HG03045 (cell line): ENCODE measurements around the gene TMEM19.
A peak's percentile ranks its signal among the peaks of the same experiment; 100 is the strongest.

ENCODE experiments used
- ATAC-seq: cut with Tn5 transposase; IDR thresholded peaks from one replicate; pipeline ENCODE4 v1.9.1; 2021; ENCODE audit warnings: mild to moderate bottlenecking, moderate library complexity; ENCODE audit not compliant: unreplicated experiment

The TMEM19 gene

DNA sequence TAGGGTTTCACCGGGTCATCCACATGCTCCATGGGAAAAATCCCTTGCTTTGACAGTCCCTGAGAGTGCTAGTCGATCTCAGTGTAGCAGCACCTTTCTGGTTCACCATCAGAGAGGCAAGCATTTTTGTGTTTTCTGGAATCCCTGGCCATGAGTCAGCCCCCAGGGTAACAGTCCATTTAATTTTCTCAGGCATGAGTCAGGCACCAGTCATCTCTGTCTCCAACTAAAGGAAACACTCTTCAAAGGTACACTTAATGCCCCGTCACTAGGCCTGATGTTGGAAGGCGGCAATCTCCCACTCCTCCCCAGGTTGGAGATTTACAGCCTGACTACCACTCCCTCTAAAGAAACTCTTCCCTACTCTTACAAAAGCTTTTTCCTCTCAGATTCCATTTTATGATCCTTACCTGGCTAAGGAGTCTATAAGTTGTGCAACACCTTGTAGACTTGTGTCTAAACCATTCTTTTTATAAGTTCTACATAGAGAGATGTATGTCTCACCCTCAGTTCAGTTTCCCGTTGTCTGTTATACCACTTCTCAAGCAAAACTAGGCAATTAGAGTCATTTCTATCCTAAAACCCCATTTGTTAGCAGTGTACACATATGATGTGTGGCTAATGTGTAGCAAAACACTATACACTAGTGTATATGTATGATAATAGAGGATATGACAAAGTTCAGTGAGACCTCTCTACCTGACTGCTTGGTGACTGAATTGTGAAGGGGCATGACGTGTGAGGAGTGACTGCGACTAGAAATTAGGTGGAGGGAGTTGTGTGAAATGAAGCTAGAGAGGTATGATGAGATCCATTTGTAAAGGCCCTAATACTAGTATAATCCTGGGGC is 24.6 kb downstream of the TMEM19 start:
- ATAC-seq: no peak

DNA sequence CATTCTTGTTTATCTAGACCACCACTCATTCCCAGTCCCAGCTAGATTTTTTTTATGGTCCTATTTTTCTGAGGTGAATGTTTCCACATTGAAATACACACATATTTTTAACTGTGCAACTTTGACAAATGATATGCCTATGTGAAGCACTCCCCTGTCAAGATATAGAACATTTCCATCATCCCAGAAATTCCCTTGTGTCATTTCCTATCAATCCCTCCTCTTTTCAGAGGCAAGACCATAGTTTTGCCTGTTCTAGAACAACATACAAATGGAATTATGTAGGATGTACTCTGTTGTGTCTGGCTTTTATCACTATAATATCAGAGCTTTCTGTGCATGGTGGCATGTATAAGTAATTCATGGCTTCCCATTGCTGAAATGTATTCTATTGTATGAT is 32.7 kb downstream of the TMEM19 start:
- no peak for ATAC-seq

DNA sequence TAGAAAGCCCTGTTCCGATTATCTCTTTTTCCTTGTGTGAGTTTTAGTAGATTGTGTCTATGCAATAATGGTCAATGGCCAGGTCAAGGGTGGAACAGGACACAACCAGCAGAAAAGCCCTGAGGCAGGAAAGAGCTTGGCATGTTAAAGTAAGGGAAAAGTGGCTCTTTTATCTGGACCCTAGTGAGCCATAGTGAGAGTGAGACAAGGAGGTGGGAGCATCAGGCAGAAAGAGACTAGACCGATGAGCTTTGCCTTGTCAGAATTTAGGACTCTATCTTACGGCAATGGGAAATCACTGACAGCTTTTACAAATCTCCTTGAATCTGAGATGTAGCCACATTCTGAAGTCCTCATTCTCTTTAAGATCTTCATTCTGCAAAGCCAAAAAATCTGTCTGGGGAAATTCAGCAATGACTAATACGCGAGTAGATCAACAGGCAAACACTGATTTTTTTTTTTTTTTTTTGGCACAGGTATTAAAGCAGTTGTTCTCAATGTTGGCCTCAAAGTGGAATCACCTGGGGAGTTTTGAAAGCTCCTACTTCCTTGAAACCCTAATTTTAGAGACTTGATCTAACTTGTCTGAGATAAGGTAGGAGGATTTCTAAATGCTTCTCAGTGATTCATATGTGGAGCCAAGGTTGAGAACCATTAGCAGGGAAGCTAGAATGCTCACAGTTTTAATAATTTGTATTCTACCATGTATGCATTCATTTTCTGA is 33.9 kb downstream of the TMEM19 start:
- ATAC-seq: no peak

DNA sequence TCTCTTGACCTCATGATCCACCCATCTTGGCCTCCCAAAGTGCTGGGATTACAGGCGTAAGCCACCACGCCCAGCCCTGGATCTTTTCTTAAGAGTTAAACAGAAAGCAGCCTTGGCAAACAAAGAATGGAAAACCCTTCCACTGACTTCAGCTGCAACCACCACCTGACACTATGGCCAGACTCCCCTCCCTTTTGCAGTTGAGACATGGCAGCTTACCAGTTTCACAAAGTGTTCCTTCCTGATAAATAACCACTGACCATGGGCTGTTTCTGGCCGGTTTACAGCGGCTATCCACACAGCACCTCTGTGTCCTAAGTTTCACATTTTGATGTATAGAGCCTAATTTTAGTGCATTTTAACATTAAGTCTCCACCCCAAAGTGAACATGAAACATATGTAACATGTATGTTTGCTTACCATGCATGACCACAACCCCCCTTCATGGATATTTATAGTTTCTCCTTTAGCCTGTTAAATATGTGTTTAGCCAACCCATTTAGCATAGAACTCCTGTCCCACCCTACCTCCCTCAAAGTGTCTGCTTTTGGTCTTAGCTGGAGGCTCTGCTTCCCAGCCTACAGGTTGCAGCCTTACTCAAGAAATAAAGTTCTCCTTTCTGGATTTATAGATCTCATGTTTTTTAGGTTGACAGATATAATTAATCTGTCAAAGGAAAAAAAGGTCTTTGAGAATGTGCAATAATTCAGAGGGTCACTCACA is 36.1 kb downstream of the TMEM19 start:
- ATAC-seq: no peak

DNA sequence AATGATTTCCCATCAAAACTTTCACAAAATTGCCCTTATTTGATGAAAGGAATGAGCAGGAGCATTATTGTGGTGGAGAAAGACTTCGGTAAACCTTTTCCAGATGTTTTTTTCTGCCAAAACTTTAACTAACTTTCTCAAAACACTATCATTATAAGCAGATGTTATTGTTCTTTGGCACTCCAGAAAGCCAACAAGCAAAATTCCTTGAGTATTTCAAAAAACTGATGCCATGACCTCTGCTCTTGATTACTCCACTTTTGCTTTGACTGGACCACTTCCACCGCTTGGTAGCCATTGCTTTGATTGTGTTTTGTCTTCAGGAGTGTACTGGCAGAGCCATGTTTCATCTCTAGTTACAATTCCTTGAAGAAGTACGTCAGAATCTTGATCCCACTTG is 39.1 kb downstream of the TMEM19 start:
- no peak for ATAC-seq

DNA sequence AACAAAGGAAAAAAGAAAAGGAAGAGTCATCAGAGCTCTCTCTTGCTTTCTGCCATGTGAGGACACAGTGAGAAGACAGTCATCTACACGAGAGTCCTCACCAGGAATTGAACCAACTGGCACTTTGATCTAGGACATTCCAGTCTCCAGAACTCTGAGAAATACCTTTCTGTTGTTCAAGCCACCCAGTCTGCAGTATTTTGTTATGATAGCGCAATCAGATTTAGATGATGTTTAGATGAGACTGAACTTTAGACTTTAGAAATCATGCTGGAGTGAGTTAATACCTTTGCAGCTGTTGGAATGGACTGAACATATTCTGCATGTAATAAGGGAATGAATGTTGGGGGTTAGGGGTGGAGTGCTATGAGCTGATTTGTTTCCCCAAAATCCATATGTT is 40.7 kb downstream of the TMEM19 start:
- no peak for ATAC-seq

DNA sequence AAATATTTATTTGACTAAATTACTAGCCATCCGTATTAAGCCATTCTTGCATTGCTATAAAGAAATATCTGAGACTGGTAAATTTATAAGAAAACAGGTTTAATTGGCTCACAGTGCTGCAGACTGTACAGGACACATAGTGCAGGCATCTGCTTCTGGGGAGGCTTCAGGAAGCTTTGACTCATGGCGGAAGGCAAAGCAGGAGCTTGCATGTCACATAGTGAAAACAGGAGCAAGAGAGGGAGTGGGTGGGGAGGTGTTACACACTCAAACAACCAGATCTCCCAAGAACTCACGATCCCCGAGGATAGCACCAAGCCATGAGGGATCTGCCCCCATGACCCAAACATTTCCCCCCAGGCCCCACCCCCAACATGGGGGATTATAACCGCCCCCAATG is 42.1 kb downstream of the TMEM19 start:
- no peak for ATAC-seq

DNA sequence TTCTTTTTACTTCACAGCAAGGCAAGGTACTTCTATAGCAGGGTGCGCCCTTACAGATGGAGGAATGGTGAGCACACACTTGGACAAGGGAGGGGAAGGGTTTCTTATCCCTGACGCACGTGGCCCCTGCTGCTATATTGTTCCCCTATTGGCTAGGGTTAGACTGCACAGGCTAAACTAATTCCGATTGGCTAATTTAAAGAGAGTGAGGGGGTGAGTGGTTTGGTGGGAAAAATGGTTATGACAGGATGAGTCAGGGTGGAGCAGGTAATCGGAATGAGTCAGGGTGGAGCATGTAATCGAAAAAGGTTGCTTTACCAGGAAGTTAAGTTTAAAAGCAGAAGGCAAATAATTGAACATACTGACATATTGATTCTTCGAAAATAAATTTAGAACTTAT is 45.1 kb downstream of the TMEM19 start:
- no peak for ATAC-seq

DNA sequence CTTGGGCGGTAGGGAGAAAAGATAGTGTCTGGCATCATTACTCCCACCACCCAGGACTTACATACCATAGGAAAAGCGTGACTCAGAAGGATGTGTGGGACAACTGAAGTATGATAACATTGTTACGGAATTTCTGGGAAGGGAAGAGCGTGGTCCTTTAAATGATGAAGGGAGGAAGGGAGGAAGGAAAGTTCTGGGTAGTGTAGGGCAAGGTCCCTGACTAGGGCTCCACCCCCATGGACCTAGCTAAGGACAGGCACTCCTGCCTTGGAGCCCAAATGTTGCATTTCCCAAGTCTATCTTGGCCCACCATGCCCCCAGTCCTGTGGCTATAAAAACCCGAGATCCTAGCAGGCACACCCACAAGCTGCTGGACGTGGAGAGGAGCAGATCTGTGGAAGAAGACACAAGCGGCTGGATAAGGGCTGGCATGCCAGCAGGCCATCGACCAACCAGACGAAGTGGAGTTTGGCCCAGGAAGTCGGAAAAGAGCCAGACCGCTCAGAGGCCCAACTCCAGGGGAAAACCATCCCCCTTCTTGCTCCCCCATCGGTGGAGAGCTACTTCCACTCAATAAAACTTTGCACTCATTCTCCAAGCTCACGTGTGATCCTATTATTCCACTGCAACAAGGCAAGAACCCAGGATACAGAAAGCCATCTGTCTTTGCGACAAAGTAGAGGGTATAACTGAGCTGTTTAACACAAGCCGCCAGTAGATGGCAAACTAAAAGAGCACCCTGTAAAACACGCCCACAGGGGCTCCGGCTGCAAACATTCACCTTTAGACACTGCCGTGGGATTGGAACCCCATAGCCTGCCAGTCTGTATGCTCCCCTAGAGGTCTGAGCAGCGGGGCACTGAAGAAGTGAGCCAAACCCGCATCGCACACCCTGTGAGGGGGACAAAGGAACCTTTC is 45.8 kb downstream of the TMEM19 start:
- ATAC-seq: no peak

DNA sequence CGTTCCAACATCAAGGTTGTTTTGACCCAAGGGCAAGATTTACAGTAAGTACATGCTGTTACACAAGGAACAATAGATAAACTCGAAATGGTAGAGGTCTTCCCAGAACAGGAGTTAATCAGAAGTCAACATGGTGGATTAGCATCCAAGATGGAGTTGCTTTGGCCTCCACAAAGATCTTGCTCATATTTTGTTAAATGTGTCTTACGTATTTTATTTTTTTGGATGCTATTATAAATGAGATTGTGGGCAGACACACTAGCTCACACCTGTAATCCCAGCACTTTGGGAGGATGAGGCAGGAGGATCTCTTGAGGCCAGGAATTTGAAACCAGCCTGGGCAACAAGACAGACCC is 46.5 kb downstream of the TMEM19 start:
- no peak for ATAC-seq

DNA sequence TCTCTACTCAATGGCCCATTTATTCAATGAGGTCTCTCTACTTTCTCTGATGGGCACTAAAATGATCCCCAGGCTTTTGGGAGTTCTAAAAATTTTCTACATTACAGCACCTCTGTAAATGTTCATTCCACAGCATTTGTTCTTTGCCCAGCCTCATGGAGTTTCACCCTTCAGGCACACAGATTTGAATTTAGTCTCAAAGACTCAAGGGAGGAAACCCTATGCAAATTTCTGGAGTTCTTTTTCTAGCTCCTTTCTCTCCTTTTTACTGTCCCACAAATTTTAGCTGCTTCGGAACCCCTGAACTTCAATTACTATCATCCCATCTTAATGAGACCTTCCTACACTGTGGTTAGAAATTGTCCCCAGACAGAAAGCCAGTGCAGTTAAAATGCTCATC is 51.3 kb downstream of the TMEM19 start:
- ATAC-seq: no peak

DNA sequence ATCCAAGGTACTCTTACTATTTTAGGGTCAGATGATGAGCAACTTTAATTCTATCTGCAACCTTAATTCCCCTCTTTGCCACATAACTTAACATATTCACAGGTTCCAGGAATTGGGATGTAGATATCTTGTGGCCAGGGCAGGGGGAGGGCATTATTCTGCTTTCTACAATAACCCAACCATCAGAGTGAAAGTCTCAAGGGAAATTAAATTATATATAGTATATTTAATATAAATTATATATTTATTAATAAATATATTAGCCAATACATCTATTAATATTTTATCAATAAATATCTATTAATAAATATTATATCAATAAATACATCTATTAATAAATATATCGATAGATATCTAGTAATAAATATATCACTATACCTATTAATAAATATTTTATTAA is 57.1 kb downstream of the TMEM19 start:
- ATAC-seq: no peak

DNA sequence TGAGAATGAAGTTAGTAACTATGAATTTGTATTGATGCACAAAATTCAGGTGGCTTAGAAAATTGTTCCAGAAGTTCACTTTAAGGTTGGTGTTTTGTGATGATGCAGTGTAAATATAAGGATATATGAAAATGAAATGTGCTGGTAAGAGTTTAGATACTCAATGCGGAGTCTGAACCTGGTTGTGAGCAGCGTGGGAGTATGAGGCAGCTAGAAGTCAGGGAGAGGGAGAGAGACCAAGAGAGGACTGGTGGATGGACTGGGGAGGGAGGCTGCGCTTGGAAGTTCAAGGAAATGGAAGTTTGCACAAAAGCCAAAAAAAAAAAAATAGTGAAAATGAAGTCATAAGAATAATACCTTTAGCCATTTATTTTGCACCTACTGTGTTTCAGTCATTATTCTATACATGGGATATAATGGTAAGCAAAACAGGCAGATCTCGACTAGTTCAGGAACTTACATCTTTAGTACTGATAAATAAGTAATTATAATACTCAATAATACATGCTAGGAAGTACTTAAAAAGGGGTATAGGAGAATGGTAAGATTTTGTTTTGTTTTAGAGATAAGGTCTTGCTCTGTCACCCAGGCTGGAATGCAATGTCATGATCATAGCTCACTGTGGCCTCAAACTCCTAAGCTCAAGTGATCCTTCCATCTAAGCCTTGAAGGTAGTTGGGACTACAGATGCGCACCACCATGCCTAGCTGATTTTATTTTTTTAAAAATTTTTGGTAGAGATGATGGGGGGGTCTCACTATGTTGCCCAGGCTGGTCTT is 58.8 kb downstream of the TMEM19 start:
- no peak for ATAC-seq

DNA sequence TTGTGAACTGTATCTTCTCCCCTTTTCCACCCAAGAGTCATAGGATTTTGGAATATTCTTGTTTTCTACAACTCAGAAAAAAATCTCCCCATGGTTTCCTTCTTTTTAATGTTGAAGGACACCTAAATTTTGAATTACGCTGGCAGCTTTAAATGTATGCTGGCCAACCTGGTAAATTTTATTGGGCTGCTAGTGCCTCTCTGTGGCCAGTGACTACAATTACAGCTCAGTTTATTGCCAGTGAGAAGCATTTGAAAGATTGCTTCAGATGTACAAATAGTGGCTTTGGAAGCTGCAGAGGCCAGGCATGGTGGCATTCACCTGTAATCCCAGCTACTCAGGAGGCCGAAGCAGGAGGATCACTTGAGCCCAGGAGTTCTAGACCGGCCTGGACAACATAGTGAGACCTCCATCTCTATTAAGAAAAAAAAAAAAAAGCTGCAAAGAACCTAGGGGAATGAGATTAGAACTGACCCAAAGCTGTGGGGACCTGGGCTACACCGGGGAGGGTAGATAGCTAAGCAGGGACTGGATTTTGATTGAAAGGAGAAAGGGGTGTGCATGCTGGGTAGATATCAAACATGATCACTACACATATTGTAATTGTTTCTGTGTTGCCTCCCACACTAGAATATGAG is 61.2 kb downstream of the TMEM19 start:
- ATAC-seq: peak; percentile 88

DNA sequence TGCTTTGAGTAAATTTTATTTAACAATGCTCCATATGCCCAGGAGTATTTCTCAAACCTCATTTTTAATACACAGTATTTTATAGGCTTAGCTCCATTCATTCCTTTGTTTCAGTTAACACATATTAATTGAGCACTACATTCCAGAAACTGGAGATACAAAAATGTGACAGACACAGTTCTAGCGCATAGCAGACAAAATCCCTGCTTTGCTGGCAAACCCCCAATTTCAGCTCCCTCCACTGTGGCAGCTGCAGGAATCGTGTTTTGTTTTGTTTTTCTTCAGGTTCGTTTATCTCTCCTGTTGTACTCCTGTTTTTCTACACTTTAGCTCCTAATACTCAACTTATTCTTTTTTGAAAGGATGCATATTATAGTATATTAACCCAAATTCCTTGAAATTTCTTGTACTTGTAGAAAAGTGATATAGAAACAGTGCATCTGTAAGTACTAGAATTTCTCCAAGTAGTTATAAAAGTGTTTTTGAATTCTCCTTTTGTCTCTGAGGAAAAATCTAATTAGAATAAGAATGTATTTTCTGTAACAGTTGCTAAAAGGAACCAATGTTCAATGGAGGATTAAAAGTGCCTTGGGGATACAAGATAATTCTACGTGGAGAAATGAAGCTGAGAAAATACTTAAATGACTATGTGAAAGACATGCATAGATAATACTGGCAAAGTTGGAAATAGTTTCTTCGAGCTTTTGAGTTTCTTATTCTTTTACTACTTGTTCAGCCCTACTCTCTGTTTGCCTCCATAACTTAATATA is 62.4 kb downstream of the TMEM19 start:
- ATAC-seq: no peak

DNA sequence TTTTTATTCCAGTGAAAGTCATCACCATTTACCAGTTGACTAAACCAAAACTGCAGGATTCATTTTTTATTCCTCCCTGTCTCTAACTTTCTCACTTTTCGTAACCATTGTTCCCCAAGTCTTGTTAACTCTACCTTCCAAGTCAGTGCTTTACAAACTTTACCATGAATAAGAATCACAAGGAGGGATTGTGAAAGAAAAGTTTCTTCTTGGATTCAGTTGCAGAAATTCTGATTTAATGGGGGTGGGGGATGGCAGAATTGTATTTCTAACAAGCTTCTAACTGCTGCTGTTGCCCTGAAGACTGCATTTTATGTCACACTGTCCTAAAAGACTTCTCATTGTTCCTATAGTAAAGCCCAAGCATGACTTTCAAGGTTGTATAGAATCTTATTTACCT is 63.8 kb downstream of the TMEM19 start:
- ATAC-seq: no peak

DNA sequence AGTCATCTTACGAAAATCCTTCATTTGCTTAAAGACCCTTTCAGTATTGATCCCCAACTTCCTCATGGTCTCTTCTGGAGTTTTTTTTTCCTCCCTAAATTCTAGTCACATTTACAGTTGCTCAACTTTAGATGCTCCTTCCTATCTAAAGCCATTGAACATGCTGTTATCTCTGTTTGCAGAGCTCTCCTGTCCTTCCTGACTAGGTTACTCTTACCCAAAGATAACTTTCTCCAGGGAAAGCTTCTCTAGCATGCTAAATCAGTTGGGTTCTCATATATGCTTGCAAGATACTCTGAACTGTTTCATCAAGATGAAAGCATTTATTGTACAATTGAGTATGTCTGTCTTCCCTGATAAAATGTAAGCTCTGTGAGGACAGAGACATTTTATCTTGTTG is 67.0 kb downstream of the TMEM19 start:
- no peak for ATAC-seq
